AG09319 (cell line): ENCODE results near the gene NOS1AP.

ENCODE experiments used
- DNase-seq: peaks from one replicate; pipeline ENCODE4 v3.0.0-alpha.2; 2010; ENCODE audit warnings: low read depth; ENCODE audit errors: extremely low read depth
- CTCF ChIP-seq: IDR thresholded peaks from 2 replicates; pipeline ENCODE4 v1.5.1; 2011; ENCODE audit warnings: low read depth, mild to moderate bottlenecking, inconsistent platforms, low read length, moderate library complexity

The NOS1AP gene

GRCh38 chr1:162397039-162397448, 327.6 kb downstream of the NOS1AP start:
- no peak for TF ChIP-seq CTCF
- no peak for DNase-seq

GRCh38 chr1:162397943-162398560, 328.6 kb downstream of the NOS1AP start:
- DNase-seq = no peak
- TF ChIP-seq CTCF = no peak

- no peak for DNase-seq
- TF ChIP-seq CTCF = no peak
These were observed 329.6 kb downstream of the NOS1AP start for GRCh38 chr1:162398999-162399580.

GRCh38 chr1:162400790-162401355, 331.4 kb downstream of the NOS1AP start:
- no peak for TF ChIP-seq CTCF
- DNase-seq = no peak

- no peak for DNase-seq
These were observed 335.2 kb downstream of the NOS1AP start for GRCh38 chr1:162404550-162405160.

GRCh38 chr1:162405800-162406199, 336.3 kb downstream of the NOS1AP start:
- no peak for DNase-seq
- no peak for TF ChIP-seq CTCF

More at GRCh38 chr1:162404550-162405160, 335.2 kb downstream of the NOS1AP start:
- no peak for TF ChIP-seq CTCF

- TF ChIP-seq CTCF = no peak
These were observed 337.3 kb downstream of the NOS1AP start for GRCh38 chr1:162406811-162407210.

More at GRCh38 chr1:162406811-162407210, 337.3 kb downstream of the NOS1AP start:
- DNase-seq = no peak
